Endodermal cell (in vitro differentiated cells): Measurements from ENCODE around the gene MYEF2. TPM values are rescaled to one million over a fixed set of nuclear protein-coding genes. Genes with fewer than 3 reads are reported as not detected.

Source experiments
- DNase-seq: peaks from one replicate; pipeline ENCODE4 v3.0.0-alpha.2; 2017
- H3K27ac ChIP-seq: 2 replicates; pipeline ENCODE4 v1.5.1; 2013; ENCODE audit warnings: mild to moderate bottlenecking, low read depth, low read length, moderate library complexity
- H3K27me3 ChIP-seq: 2 replicates; pipeline ENCODE4 v1.6.1; 2013; ENCODE audit warnings: mild to moderate bottlenecking, low read length, moderate library complexity; ENCODE audit not compliant: insufficient read depth, control insufficient read depth, poor library complexity, severe bottlenecking
- H3K36me3 ChIP-seq: 2 replicates; pipeline ENCODE4 v1.7.0; 2013; ENCODE audit warnings: mild to moderate bottlenecking, low read length, moderate library complexity; ENCODE audit not compliant: control insufficient read depth, insufficient read depth
- H3K4me1 ChIP-seq: one replicate; pipeline ENCODE4 v1.7.0; 2013; ENCODE audit warnings: low read length; ENCODE audit not compliant: control insufficient read depth, insufficient read depth
- H3K4me3 ChIP-seq: 2 replicates; pipeline ENCODE4 v1.5.1; 2013; ENCODE audit warnings: mild to moderate bottlenecking, low read length, moderate library complexity
- H3K9ac ChIP-seq: 2 replicates; pipeline ENCODE4 v1.6.1; 2013; ENCODE audit warnings: mild to moderate bottlenecking, low read length, moderate library complexity; ENCODE audit not compliant: poor library complexity, severe bottlenecking; ENCODE audit errors: extremely low read depth
- H3K9me3 ChIP-seq: 2 replicates; pipeline ENCODE4 v1.6.1; 2013; ENCODE audit warnings: mild to moderate bottlenecking, low read length, moderate library complexity; ENCODE audit not compliant: control insufficient read depth
- H3K27ac Mint-ChIP-seq: 2 replicates; pipeline ENCODE4 v1.8.0; 2020; ENCODE audit warnings: mixed read lengths
- H3K27me3 Mint-ChIP-seq: 2 replicates; pipeline ENCODE4 v1.8.0; 2021; ENCODE audit warnings: mild to moderate bottlenecking, mixed read lengths; ENCODE audit not compliant: insufficient read depth
- H3K36me3 Mint-ChIP-seq: 2 replicates; pipeline ENCODE4 v1.8.0; 2020; ENCODE audit warnings: low read depth, mixed read lengths
- H3K4me1 Mint-ChIP-seq: 2 replicates; pipeline ENCODE4 v1.8.0; 2020; ENCODE audit warnings: mixed read lengths
- H3K4me3 Mint-ChIP-seq: 2 replicates; pipeline ENCODE4 v1.8.0; 2020; ENCODE audit warnings: mild to moderate bottlenecking, moderate library complexity, mixed read lengths
- H3K9me3 Mint-ChIP-seq: 2 replicates; pipeline ENCODE4 v1.8.0; 2020; ENCODE audit warnings: mild to moderate bottlenecking, mixed read lengths
- CTCF ChIP-seq: fragments of 200-600 bp; sonication (generic); conservative IDR thresholded peaks from 2 replicates; pipeline ENCODE4 v1.5.0; 2021; ENCODE audit warnings: antibody characterized with exemption, mild to moderate bottlenecking
- WGBS, 2 experiments: methylation state at CpG; one replicate each; pipeline versions ENCODE4 v1.1.5 to v1.1.7; 2013; ENCODE audit warnings: missing lambda C conversion rate in 2 of 2, mixed read lengths in 1 of 2; ENCODE audit not compliant: insufficient coverage in 1 of 2, insufficient read length in 1 of 2; 5-methylcytosine and 5-hydroxymethylcytosine counted together
- total RNA-seq, 2 donors: library from RNA; stranded (reverse); fragmentation: NEBNext Ultra II Directional in 1 of 2; extraction: Animal tissue kit (Norgen Biotek cat#: 25700) in 1 of 2; gene quantifications; 2 replicates in 1 of 2; 3 replicates in 1 of 2; pipeline ENCODE4 v1.2.1, GENCODE V29; 2021

Gene MYEF2
- total RNA-seq, 2 donors from 2014 or later = 58.2 to 91.2 TPM

GRCh38 chr15:48176112-48176511 is 2.0 kb downstream of the MYEF2 start:
- no peak for TF ChIP-seq CTCF
- 90% methylated on average over 3 of the region's 4 CpGs; no CpG with 5 or more reads in 1 of the 2 experiments for WGBS, 2 experiments
- H3K4me1 ChIP-seq = peaks cover 4% of the 10 kb centered on the region
- H3K9me3 Mint-ChIP-seq = peaks cover 10% of the 10 kb centered on the region
- H3K27me3 ChIP-seq = no peaks in the 10 kb centered on the region
- H3K27ac ChIP-seq = no peak overlapping the region
- H3K36me3 ChIP-seq = no peaks in the 10 kb centered on the region
- peaks cover 3% of the 10 kb centered on the region for H3K4me1 Mint-ChIP-seq
- no peak overlapping the region for H3K9ac ChIP-seq
- H3K4me3 Mint-ChIP-seq = no peak overlapping the region
- H3K4me3 ChIP-seq = peak overlapping the region; percentile 84
- no peak for DNase-seq
- H3K9me3 ChIP-seq = no peaks in the 10 kb centered on the region
- H3K27ac Mint-ChIP-seq = no peak overlapping the region
- H3K27me3 Mint-ChIP-seq = peaks cover 3% of the 10 kb centered on the region
- H3K36me3 Mint-ChIP-seq = peaks cover 6% of the 10 kb centered on the region

GRCh38 chr15:48175126-48175525 is 3.0 kb downstream of the MYEF2 start:
- Mint-ChIP-seq H3K9me3 (peaks cover 10% of the 10 kb centered on the region), H3K27ac (no peak overlapping the region), H3K27me3 (peaks cover 3% of the 10 kb centered on the region), H3K4me3 (no peak overlapping the region), H3K36me3 (peaks cover 6% of the 10 kb centered on the region), H3K4me1 (peaks cover 9% of the 10 kb centered on the region)
- Histone ChIP-seq H3K9me3 (no peaks in the 10 kb centered on the region), H3K36me3 (no peaks in the 10 kb centered on the region), H3K27me3 (no peaks in the 10 kb centered on the region), H3K27ac (no peak overlapping the region), H3K9ac (no peak overlapping the region), H3K4me1 (peaks cover 10% of the 10 kb centered on the region), H3K4me3 (no peak overlapping the region)
- WGBS, 2 experiments = 96 to 100% methylated on average over 3 of the region's 3 CpGs
- TF ChIP-seq CTCF = no peak
- DNase-seq = no peak

DNA sequence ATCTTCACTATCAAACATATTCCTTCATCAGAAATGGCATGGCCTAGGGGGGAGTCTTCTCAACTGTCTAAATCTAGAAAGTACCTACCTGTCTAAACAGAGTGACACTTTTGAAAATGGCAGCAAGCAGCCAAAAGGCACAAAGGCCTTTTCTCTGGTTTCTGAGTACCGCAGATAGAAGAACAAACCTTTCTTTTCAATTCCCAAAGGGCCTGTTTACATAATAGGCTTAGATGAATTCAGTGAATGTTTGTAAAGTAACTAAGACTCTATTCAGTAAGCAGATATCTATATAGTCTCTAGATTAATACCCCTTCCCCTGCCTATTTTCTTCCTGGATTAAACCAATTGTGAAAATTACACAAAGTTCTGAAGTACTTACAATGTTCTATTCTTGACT is 7.1 kb downstream of the MYEF2 start:
- peaks cover 21% of the 10 kb centered on the region for H3K36me3 ChIP-seq
- no peaks in the 10 kb centered on the region for H3K9me3 ChIP-seq
- 70% methylated on average over 1 of the region's 1 CpG; no CpG with 5 or more reads in 1 of the 2 experiments for WGBS, 2 experiments
- no peak overlapping the region for H3K4me3 ChIP-seq
- H3K27me3 ChIP-seq = no peaks in the 10 kb centered on the region
- Mint-ChIP-seq H3K27ac (no peak overlapping the region), H3K9me3 (peaks cover 10% of the 10 kb centered on the region), H3K27me3 (no peaks in the 10 kb centered on the region), H3K4me3 (no peak overlapping the region), H3K36me3 (peaks cover 27% of the 10 kb centered on the region), H3K4me1 (peaks cover 6% of the 10 kb centered on the region)
- TF ChIP-seq CTCF = no peak
- H3K27ac ChIP-seq = no peak overlapping the region
- H3K9ac ChIP-seq = no peak overlapping the region
- DNase-seq = no peak
- peaks cover 7% of the 10 kb centered on the region for H3K4me1 ChIP-seq
